Upper lobe of left lung (tissue), 6 donors: ENCODE data around the gene REEP2. TPM values are rescaled to one million over a fixed set of nuclear protein-coding genes. Genes with fewer than 3 reads are reported as not detected.

Experiments used
- ATAC-seq, 2 donors: fragments of 200-7000 bp; cut with Tn5 transposase; one replicate each; pipeline ENCODE4 v1.9.1; 2022; ENCODE audit warnings: mild to moderate bottlenecking in 2 of 2, moderate library complexity in 2 of 2; ENCODE audit not compliant: low FRiP score in 2 of 2
- DNase-seq, 2 donors: peaks; one replicate each; pipeline ENCODE4 v3.0.0-alpha.2; 2019 to 2020
- H3K27ac ChIP-seq, 4 donors: fragments of 200-600 bp; sonication (generic); one replicate each; pipeline ENCODE4 v1.5.1; 2016 to 2019
- H3K27me3 ChIP-seq, 4 donors: fragments of 200-600 bp; sonication (generic); one replicate each; pipeline ENCODE4 v1.5.1; 2017 to 2019
- H3K36me3 ChIP-seq, 4 donors: fragments of 200-600 bp; sonication (generic); one replicate each; pipeline ENCODE4 v1.5.1; 2016 to 2019
- H3K4me1 ChIP-seq, 4 donors: fragments of 200-600 bp; sonication (generic); one replicate each; pipeline ENCODE4 v1.5.1; 2018 to 2019
- H3K4me3 ChIP-seq, 4 donors: fragments of 200-600 bp; sonication (generic); one replicate each; pipeline ENCODE4 v1.5.1; 2017 to 2019; ENCODE audit warnings: mild to moderate bottlenecking in 2 of 4, moderate library complexity in 1 of 4
- H3K9me3 ChIP-seq, 4 donors: fragments of 200-600 bp; sonication (generic); one replicate each; pipeline ENCODE4 v1.5.1; 2018 to 2019
- EP300 ChIP-seq, 4 donors: sonication (generic); formaldehyde crosslinking; IDR thresholded peaks; one replicate each; pipeline ENCODE4 v1.5.1; 2017; ENCODE audit warnings: antibody characterized with exemption in 4 of 4, control low read depth in 2 of 4
- POLR2A ChIP-seq, 4 donors: fragments of 450-650 bp; IDR thresholded peaks; one replicate each; pipeline ENCODE4 v1.5.1; 2016 to 2017; ENCODE audit warnings: antibody characterized with exemption in 4 of 4, mild to moderate bottlenecking in 2 of 4
- POLR2AphosphoS5 ChIP-seq, 2 donors: sonication (generic); formaldehyde crosslinking; IDR thresholded peaks; one replicate each; pipeline ENCODE4 v1.5.1; 2017; ENCODE audit warnings: antibody characterized with exemption in 2 of 2
- WGBS, 2 donors: methylation state at CpG; one replicate each; pipeline ENCODE4 v1.1.5; 2017 to 2018; 5-methylcytosine and 5-hydroxymethylcytosine counted together
- small RNA-seq, 4 donors: library from RNA; depleted of rRNA; stranded (forward); fragments of <200 nt; gene quantifications; one replicate each; pipeline ENCODE3, GENCODE V24; 2016
- total RNA-seq, 6 donors: library from RNA; depleted of rRNA in 4 of 6; stranded (reverse); fragments of >200 nt in 4 of 6; gene quantifications; one replicate each; pipeline versions ENCODE4 v1.1.0 to v1.2.1, GENCODE V29; 2016 to 2021
- TF ChIP-seq, protein P1 (sequence below), 6 experiments: fragments of 450-650 bp in 4 of 6; fragments of 200-600 bp in 2 of 6; sonication (generic) in 2 of 6; IDR thresholded peaks; one replicate each; pipeline ENCODE4 v1.5.1; 2016 to 2019; ENCODE audit warnings: antibody characterized with exemption in 6 of 6
- donor health status: DM: no; HTN: no; CAD: no; lungs with moderate emphysema.
- donor health status: DM: no; HTN: yes; CAD: no; lungs with severe emphysema.

The REEP2 gene
- total RNA-seq, 6 donors from 2014 or later, result 0.33 to 3.2 (median 0.46) TPM; not detected in 1

DNA sequence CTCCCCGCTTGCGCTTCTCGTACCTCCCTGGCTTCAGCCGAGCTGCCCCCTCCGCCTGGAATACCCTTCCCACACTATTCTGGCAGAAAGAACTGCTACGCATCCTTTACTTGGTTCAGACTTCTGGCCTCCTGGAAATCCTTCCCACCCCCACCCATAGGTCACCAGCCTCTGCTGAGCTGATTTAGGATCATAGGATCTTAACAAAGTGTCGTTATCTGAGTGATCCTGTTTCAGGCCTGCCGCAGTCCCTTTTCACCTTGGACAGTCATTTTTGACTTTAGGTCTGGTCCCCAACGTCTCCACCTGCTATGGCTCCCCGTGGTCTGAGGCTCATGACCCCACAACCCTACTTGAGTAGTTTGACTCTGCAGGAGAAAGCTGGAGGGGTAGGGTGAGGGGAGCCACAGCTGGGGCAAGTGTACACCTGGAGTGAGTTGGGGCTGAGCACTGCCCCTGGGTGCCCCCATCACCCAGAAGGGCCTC is 53.7 kb downstream of the REEP2 start:
- WGBS, 2 donors, result 40 to 46% methylated on average over 10 of the region's 10 CpGs
- TF ChIP-seq, protein P1, sequence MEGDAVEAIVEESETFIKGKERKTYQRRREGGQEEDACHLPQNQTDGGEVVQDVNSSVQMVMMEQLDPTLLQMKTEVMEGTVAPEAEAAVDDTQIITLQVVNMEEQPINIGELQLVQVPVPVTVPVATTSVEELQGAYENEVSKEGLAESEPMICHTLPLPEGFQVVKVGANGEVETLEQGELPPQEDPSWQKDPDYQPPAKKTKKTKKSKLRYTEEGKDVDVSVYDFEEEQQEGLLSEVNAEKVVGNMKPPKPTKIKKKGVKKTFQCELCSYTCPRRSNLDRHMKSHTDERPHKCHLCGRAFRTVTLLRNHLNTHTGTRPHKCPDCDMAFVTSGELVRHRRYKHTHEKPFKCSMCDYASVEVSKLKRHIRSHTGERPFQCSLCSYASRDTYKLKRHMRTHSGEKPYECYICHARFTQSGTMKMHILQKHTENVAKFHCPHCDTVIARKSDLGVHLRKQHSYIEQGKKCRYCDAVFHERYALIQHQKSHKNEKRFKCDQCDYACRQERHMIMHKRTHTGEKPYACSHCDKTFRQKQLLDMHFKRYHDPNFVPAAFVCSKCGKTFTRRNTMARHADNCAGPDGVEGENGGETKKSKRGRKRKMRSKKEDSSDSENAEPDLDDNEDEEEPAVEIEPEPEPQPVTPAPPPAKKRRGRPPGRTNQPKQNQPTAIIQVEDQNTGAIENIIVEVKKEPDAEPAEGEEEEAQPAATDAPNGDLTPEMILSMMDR (IDR thresholded peaks at IDR 0.05), result no peak
- TF ChIP-seq EP300 (IDR thresholded peaks at IDR 0.05), result no peak
- no peak for TF ChIP-seq POLR2AphosphoS5 (IDR thresholded peaks at IDR 0.05)
- TF ChIP-seq POLR2A (IDR thresholded peaks at IDR 0.05), result no peak

DNA sequence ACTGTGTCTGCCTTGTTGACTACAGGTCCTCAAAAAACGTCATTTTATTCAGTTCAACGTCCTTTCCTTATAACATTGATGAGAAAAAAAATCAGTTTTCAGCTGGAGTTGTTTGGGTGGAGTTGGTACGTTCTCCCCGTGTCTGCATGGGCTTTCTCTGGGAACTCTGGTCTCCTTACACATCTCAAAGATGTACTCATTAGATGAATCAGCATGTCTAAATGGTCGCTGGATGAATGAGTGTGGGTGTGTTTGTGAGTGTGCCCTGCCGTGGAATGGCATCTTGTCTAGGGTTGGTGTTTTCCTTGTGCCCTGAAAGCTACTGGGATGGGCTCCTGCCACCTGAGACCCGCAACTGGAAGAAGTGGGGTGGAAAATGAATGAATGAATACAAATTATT is 56.5 kb downstream of the REEP2 start:
- H3K9me3 ChIP-seq, result no peaks in the 10 kb centered on the region
- H3K4me1 ChIP-seq, result peaks cover 14 to 20% (median 17%) of the 10 kb centered on the region in 4 donors
- WGBS, 2 donors, result 81 to 84% methylated on average over 7 of the region's 7 CpGs
- DNase-seq (no peak), ATAC-seq (no peak)
- H3K36me3 ChIP-seq, result no peaks in the 10 kb centered on the region
- TF ChIP-seq EP300 (IDR thresholded peaks at IDR 0.05), result no peak
- TF ChIP-seq, protein P1 (IDR thresholded peaks at IDR 0.05), result no peak
- TF ChIP-seq POLR2AphosphoS5 (IDR thresholded peaks at IDR 0.05), result no peak
- no peak for TF ChIP-seq POLR2A (IDR thresholded peaks at IDR 0.05)
- H3K27ac ChIP-seq, result no peak overlapping the region
- no peak overlapping the region for H3K4me3 ChIP-seq
- H3K27me3 ChIP-seq, result no peaks in the 10 kb centered on the region

More for the DNA sequence above, 53.7 kb downstream of the REEP2 start:
- Histone ChIP-seq H3K27me3 (no peaks in the 10 kb centered on the region), H3K4me3 (peak overlapping the region; percentile 43 to 72 (median 56)), H3K36me3 (no peaks in the 10 kb centered on the region), H3K9me3 (no peaks in the 10 kb centered on the region), H3K27ac (peak overlapping the region in 3 of 4 donors; percentile 26 to 68 (median 32)), H3K4me1 (peaks cover 14 to 20% (median 17%) of the 10 kb centered on the region in 4 donors)
- DNase-seq (no peak), ATAC-seq (peak in 1 of 2 donors; percentile 1)

Small RNA genes within 50 kb of the gene (small RNA-seq; reads per million reads assigned to genes)
- 0 reads per million in 4 donors for gene AC113403.1

Other genes starting within 250 kb of the REEP2 start
- gene CDC23, start 225.7 kb upstream of the REEP2 start, total RNA-seq, result 10 to 100 TPM in 4 of 6 donors, 1 to 10 TPM in 2; 8.4 to 23.2 (median 17.3) TPM
- under 1 TPM in 5 of 6 donors, not detected in 1; 0.30 to 0.86 (median 0.33) TPM for gene GFRA3, start 164.4 kb upstream of the REEP2 start, total RNA-seq
- gene CDC25C, start 107.3 kb upstream of the REEP2 start, total RNA-seq, result under 1 TPM in 4 of 6 donors, not detected in 2; 0.37 to 0.67 (median 0.54) TPM
- 10 to 100 TPM; 15.8 to 71.2 (median 21.9) TPM for gene FAM53C, start 100.8 kb upstream of the REEP2 start, total RNA-seq
- gene KDM3B, start 86.4 kb upstream of the REEP2 start, total RNA-seq, result 100 to 1,000 TPM in 1 of 6 donors, 10 to 100 TPM in 5; 54.8 to 110 (median 56.8) TPM
- gene EGR1, start 26.4 kb downstream of the REEP2 start, total RNA-seq, result 100 to 1,000 TPM in 2 of 6 donors, 10 to 100 TPM in 4; 14.7 to 222 (median 64.2) TPM
- 100 to 1,000 TPM in 2 of 6 donors, 10 to 100 TPM in 4; 22.0 to 147 (median 92.4) TPM for gene ETF1, start 104.2 kb downstream of the REEP2 start, total RNA-seq
- 100 to 1,000 TPM in 4 of 6 donors, 10 to 100 TPM in 2; 66.5 to 195 (median 139) TPM for gene HSPA9, start 136.3 kb downstream of the REEP2 start, total RNA-seq